WTC11 (cell line): ENCODE data around the gene NOS1. TPM values are rescaled to one million over a fixed set of nuclear protein-coding genes. Genes with fewer than 3 reads are reported as not detected.

Source experiments
- E2F5 ChIP-seq: sonication (generic); formaldehyde crosslinking; IDR thresholded peaks from 2 replicates; pipeline ENCODE4 v1.8.1; 2022; ENCODE audit warnings: mild to moderate bottlenecking, moderate library complexity, missing genetic modification reagents
- EMX1 ChIP-seq: fragments of 250-450 bp; sonication (Bioruptor Pico); IDR thresholded peaks from 2 replicates; pipeline ENCODE4 v1.8.0; 2021; ENCODE audit warnings: mild to moderate bottlenecking
- HMGA2 ChIP-seq: fragments of 250-450 bp; sonication (Bioruptor Pico); IDR thresholded peaks from 2 replicates; pipeline ENCODE4 v1.4.0; 2021; ENCODE audit warnings: mild to moderate bottlenecking, moderate library complexity
- MAX ChIP-seq: sonication (generic); formaldehyde crosslinking; IDR thresholded peaks from 2 replicates; pipeline ENCODE4 v1.8.0; 2022; ENCODE audit warnings: mild to moderate bottlenecking, missing genetic modification reagents
- MYBL2 ChIP-seq: sonication (generic); formaldehyde crosslinking; IDR thresholded peaks from 2 replicates; pipeline ENCODE4 v1.8.1; 2023; ENCODE audit warnings: mild to moderate bottlenecking, moderate library complexity, missing genetic modification reagents
- NFYB ChIP-seq: sonication (generic); formaldehyde crosslinking; conservative IDR thresholded peaks from 2 replicates; pipeline ENCODE4 v1.8.0; 2022; ENCODE audit warnings: low read depth, missing genetic modification reagents
- PRDM15 ChIP-seq: sonication (generic); formaldehyde crosslinking; IDR thresholded peaks from 2 replicates; pipeline ENCODE4 v1.8.0; 2022; ENCODE audit warnings: missing genetic modification reagents
- RELA ChIP-seq: sonication (generic); formaldehyde crosslinking; IDR thresholded peaks from 2 replicates; pipeline ENCODE4 v1.8.1; 2022; ENCODE audit warnings: missing genetic modification reagents, mild to moderate bottlenecking, borderline replicate concordance
- SMAD4 ChIP-seq: sonication (generic); formaldehyde crosslinking; IDR thresholded peaks from 2 replicates; pipeline ENCODE4 v1.8.0; 2022; ENCODE audit warnings: mild to moderate bottlenecking, missing genetic modification reagents
- SOX15 ChIP-seq: fragments of 250-450 bp; sonication (Bioruptor Pico); IDR thresholded peaks from 2 replicates; pipeline ENCODE4 v1.9.0; 2021; ENCODE audit warnings: mild to moderate bottlenecking
- ZNF121 ChIP-seq: sonication (generic); formaldehyde crosslinking; IDR thresholded peaks from 2 replicates; pipeline ENCODE4 v1.8.0; 2023; ENCODE audit warnings: missing genetic modification reagents
- ZNF232 ChIP-seq: sonication (generic); formaldehyde crosslinking; IDR thresholded peaks from 2 replicates; pipeline ENCODE4 v1.8.0; 2022; ENCODE audit warnings: mild to moderate bottlenecking, missing genetic modification reagents
- ZNF423 ChIP-seq: fragments of 250-450 bp; sonication (Bioruptor Pico); IDR thresholded peaks from 2 replicates; pipeline ENCODE4 v2.1.2; 2022; ENCODE audit warnings: mild to moderate bottlenecking, moderate library complexity
- ZNF671 ChIP-seq: fragments of 250-450 bp; sonication (Bioruptor Pico); IDR thresholded peaks from 2 replicates; pipeline ENCODE4 v1.8.0; 2021; ENCODE audit warnings: mild to moderate bottlenecking
- total RNA-seq: library from RNA; stranded (reverse); gene quantifications from 3 replicates; pipeline ENCODE4 v1.2.3, GENCODE V29; 2021
- TF ChIP-seq, protein P1 (sequence below): sonication (generic); formaldehyde crosslinking; IDR thresholded peaks from 2 replicates; pipeline ENCODE4 v1.8.1; 2023; ENCODE audit warnings: mild to moderate bottlenecking, missing genetic modification reagents, moderate library complexity
- TF ChIP-seq, protein P2 (sequence below): sonication (generic); formaldehyde crosslinking; IDR thresholded peaks from 2 replicates; pipeline ENCODE4 v1.8.1; 2023; ENCODE audit warnings: mild to moderate bottlenecking, moderate library complexity, missing genetic modification reagents
- TF ChIP-seq, protein P3 (sequence below): fragments of 250-450 bp; sonication (Bioruptor Pico); IDR thresholded peaks from 2 replicates; pipeline ENCODE4 v1.9.0; 2021; ENCODE audit warnings: mild to moderate bottlenecking
- TF ChIP-seq, protein P4 (sequence below): sonication (generic); formaldehyde crosslinking; IDR thresholded peaks from 2 replicates; pipeline ENCODE4 v1.8.0; 2022; ENCODE audit warnings: mild to moderate bottlenecking, missing genetic modification reagents
- TF ChIP-seq, protein P5 (sequence below): sonication (generic); formaldehyde crosslinking; IDR thresholded peaks from 2 replicates; pipeline ENCODE4 v1.8.1; 2022; ENCODE audit warnings: low read depth, missing genetic modification reagents, borderline replicate concordance
- TF ChIP-seq, protein P6 (sequence below): fragments of 250-450 bp; sonication (Bioruptor Pico); IDR thresholded peaks from 2 replicates; pipeline ENCODE4 v2.1.2; 2022; ENCODE audit warnings: mild to moderate bottlenecking, moderate library complexity

The NOS1 gene
- total RNA-seq, 1 experiment from 2014 or later, result 4.5 TPM

DNA sequence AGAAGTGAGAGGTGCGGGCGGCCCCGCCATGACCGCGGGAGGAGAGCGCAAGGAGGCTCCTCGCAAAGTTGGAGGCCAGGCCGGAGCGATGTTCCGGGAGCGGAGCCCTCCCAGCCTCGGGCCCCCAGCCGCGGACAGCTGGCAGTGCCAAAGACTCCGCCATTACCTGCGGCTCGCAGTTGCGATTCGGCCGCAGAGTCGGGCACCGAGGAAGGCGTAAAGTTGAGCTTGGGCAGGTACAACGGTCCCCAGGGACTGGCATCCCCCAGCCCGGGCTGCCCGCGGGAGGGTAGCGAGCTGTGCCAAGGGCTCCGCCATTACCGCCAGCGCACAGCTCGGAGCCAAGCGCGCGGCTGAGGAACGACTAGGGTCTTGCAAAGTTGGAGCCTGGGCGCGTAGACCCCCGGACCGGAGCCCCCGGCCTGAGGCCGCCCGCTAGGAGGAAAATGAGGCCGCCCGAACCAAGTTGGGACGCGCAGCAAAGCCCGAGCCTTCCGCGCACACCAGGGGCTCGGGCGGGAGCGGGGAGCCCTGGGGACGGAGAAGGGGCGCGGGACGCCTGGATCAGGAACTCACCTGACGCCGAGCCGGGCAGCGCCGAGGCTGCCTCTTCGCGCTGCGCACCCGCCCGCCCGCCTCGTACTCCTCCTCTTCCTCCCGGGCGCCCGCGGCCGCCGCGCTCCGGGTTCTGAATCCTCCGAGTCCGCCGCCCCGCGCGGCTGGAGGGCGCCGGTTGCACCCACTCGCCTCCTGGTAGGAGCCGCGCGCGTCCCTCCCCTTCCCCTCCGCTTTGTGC, 677 bp downstream of the NOS1 start (continued):
- TF ChIP-seq, protein P1, sequence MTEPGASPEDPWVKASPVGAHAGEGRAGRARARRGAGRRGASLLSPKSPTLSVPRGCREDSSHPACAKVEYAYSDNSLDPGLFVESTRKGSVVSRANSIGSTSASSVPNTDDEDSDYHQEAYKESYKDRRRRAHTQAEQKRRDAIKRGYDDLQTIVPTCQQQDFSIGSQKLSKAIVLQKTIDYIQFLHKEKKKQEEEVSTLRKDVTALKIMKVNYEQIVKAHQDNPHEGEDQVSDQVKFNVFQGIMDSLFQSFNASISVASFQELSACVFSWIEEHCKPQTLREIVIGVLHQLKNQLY (CRISPR knock-in tag), result no peak
- TF ChIP-seq ZNF232 (CRISPR knock-in tag) (no peak), ZNF671 (no peak), SOX15 (CRISPR knock-in tag) (no peak), MYBL2 (CRISPR knock-in tag) (no peak), HMGA2 (no peak), ZNF423 (CRISPR knock-in tag) (no peak), RELA (no peak), E2F5 (CRISPR knock-in tag) (no peak), MAX (CRISPR knock-in tag) (no peak), EMX1 (no peak), NFYB (no peak), SMAD4 (no peak), PRDM15 (CRISPR knock-in tag) (no peak), ZNF121 (no peak)
- TF ChIP-seq, protein P2, sequence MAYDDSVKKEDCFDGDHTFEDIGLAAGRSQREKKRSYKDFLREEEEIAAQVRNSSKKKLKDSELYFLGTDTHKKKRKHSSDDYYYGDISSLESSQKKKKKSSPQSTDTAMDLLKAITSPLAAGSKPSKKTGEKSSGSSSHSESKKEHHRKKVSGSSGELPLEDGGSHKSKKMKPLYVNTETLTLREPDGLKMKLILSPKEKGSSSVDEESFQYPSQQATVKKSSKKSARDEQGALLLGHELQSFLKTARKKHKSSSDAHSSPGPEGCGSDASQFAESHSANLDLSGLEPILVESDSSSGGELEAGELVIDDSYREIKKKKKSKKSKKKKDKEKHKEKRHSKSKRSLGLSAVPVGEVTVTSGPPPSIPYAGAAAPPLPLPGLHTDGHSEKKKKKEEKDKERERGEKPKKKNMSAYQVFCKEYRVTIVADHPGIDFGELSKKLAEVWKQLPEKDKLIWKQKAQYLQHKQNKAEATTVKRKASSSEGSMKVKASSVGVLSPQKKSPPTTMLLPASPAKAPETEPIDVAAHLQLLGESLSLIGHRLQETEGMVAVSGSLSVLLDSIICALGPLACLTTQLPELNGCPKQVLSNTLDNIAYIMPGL (CRISPR knock-in tag), result peak; percentile 84
- TF ChIP-seq, protein P3, sequence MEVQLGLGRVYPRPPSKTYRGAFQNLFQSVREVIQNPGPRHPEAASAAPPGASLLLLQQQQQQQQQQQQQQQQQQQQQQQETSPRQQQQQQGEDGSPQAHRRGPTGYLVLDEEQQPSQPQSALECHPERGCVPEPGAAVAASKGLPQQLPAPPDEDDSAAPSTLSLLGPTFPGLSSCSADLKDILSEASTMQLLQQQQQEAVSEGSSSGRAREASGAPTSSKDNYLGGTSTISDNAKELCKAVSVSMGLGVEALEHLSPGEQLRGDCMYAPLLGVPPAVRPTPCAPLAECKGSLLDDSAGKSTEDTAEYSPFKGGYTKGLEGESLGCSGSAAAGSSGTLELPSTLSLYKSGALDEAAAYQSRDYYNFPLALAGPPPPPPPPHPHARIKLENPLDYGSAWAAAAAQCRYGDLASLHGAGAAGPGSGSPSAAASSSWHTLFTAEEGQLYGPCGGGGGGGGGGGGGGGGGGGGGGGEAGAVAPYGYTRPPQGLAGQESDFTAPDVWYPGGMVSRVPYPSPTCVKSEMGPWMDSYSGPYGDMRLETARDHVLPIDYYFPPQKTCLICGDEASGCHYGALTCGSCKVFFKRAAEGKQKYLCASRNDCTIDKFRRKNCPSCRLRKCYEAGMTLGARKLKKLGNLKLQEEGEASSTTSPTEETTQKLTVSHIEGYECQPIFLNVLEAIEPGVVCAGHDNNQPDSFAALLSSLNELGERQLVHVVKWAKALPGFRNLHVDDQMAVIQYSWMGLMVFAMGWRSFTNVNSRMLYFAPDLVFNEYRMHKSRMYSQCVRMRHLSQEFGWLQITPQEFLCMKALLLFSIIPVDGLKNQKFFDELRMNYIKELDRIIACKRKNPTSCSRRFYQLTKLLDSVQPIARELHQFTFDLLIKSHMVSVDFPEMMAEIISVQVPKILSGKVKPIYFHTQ (CRISPR knock-in tag), result no peak
- TF ChIP-seq, protein P4, sequence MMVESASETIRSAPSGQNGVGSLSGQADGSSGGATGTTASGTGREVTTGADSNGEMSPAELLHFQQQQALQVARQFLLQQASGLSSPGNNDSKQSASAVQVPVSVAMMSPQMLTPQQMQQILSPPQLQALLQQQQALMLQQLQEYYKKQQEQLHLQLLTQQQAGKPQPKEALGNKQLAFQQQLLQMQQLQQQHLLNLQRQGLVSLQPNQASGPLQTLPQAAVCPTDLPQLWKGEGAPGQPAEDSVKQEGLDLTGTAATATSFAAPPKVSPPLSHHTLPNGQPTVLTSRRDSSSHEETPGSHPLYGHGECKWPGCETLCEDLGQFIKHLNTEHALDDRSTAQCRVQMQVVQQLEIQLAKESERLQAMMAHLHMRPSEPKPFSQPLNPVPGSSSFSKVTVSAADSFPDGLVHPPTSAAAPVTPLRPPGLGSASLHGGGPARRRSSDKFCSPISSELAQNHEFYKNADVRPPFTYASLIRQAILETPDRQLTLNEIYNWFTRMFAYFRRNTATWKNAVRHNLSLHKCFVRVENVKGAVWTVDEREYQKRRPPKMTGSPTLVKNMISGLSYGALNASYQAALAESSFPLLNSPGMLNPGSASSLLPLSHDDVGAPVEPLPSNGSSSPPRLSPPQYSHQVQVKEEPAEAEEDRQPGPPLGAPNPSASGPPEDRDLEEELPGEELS (CRISPR knock-in tag), result no peak
- TF ChIP-seq, protein P5, sequence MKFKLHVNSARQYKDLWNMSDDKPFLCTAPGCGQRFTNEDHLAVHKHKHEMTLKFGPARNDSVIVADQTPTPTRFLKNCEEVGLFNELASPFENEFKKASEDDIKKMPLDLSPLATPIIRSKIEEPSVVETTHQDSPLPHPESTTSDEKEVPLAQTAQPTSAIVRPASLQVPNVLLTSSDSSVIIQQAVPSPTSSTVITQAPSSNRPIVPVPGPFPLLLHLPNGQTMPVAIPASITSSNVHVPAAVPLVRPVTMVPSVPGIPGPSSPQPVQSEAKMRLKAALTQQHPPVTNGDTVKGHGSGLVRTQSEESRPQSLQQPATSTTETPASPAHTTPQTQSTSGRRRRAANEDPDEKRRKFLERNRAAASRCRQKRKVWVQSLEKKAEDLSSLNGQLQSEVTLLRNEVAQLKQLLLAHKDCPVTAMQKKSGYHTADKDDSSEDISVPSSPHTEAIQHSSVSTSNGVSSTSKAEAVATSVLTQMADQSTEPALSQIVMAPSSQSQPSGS (CRISPR knock-in tag), result no peak
- TF ChIP-seq, protein P6, sequence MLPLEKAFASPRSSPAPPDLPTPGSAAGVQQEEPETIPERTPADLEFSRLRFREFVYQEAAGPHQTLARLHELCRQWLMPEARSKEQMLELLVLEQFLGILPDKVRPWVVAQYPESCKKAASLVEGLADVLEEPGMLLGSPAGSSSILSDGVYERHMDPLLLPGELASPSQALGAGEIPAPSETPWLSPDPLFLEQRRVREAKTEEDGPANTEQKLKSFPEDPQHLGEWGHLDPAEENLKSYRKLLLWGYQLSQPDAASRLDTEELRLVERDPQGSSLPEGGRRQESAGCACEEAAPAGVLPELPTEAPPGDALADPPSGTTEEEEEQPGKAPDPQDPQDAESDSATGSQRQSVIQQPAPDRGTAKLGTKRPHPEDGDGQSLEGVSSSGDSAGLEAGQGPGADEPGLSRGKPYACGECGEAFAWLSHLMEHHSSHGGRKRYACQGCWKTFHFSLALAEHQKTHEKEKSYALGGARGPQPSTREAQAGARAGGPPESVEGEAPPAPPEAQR, result no peak
